Activated naive CD4-positive, alpha-beta T cell treated with anti-CD3 and anti-CD28 coated beads, Interleukin-2, amount 50 U/mL, for 24 hours (primary cell): ENCODE results near the gene STIM1.

Experiments used
- H3K27ac Mint-ChIP-seq: one replicate; pipeline ENCODE4 v1.8.0; 2021; ENCODE audit warnings: mild to moderate bottlenecking, mixed read lengths
- H3K27me3 Mint-ChIP-seq: one replicate; pipeline ENCODE4 v1.8.0; 2021; ENCODE audit warnings: mixed read lengths
- H3K36me3 Mint-ChIP-seq: one replicate; pipeline ENCODE4 v1.8.0; 2021; ENCODE audit warnings: mixed read lengths
- H3K4me1 Mint-ChIP-seq: one replicate; pipeline ENCODE4 v1.8.0; 2021; ENCODE audit warnings: mixed read lengths
- H3K4me3 Mint-ChIP-seq: one replicate; pipeline ENCODE4 v1.8.0; 2021; ENCODE audit warnings: mild to moderate bottlenecking, mixed read lengths
- H3K9me3 Mint-ChIP-seq: one replicate; pipeline ENCODE4 v1.8.0; 2021; ENCODE audit warnings: mixed read lengths

The STIM1 gene

DNA sequence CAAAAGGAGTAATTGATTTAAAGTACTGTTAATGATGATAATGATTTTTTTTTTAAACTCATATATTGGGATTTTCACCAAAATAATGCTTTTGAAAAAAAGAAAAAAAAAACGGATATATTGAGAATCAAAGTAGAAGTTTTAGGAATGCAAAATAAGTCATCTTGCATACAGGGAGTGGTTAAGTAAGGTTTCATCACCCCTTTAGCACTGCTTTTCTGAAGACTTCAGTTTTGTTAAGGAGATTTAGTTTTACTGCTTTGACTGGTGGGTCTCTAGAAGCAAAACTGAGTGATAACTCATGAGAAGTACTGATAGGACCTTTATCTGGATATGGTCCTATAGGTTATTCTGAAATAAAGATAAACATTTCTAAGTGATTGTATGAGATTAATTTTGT lies 283.0 kb downstream of the STIM1 start:
- H3K36me3 Mint-ChIP-seq: peaks cover 46% of the 10 kb centered on the region
- H3K4me3 Mint-ChIP-seq: no peak overlapping the region
- no peaks in the 10 kb centered on the region for H3K4me1 Mint-ChIP-seq
- no peaks in the 10 kb centered on the region for H3K27me3 Mint-ChIP-seq
- peaks cover 13% of the 10 kb centered on the region for H3K9me3 Mint-ChIP-seq
- no peak overlapping the region for H3K27ac Mint-ChIP-seq

DNA sequence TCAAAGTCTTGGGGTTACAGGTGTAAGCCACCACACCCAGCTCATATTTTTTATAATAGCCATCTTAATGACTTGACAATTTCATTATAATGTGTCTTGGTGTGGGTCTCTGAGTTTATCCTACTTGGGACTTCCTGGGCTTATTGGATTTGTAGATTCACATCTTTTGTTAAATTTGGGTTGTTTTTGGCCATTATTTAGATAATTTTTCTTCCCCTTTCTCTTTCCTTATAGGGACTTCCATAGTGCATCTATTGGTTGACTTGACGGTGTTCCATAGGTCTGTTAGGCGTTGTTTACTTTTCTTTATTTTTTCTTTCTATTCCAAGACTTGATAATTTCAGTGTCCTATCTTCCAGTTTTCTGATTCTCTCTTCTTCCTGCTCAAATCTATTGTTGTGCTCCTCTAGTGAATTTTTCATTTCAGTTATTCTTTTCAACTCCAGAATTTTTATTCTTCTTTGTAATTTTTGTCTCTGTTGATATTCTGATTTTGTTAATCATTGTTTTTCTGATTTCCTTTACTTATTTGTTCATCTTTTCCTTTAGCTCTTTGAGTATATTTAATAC lies 284.7 kb downstream of the STIM1 start:
- Mint-ChIP-seq H3K27me3 (no peaks in the 10 kb centered on the region), H3K27ac (no peak overlapping the region), H3K9me3 (peaks cover 13% of the 10 kb centered on the region), H3K36me3 (peaks cover 38% of the 10 kb centered on the region), H3K4me1 (no peaks in the 10 kb centered on the region), H3K4me3 (no peak overlapping the region)
